ENCODE data around the gene FAU. TPM values are rescaled to one million over a fixed set of nuclear protein-coding genes. Genes with fewer than 3 reads are reported as not detected.
A peak's percentile ranks its signal among the peaks of the same experiment; 100 is the strongest.

FAU gene
- total and polyA plus RNA-seq, 4 donors = 334 to 1,580 (median 978) TPM

- no peak for ATAC-seq (ENCODE audit: insufficient read depth, low FRiP score)
- Histone ChIP-seq H3K27me3 (ENCODE audit: control insufficient read depth in 3 of 3, insufficient read depth in 3 of 3, low read length in 2 of 3) (peaks cover 0 to 3% (median 0%) of the 10 kb centered on the region in 3 donors), H3K4me3 (no peak overlapping the region), H3K27ac (ENCODE audit: low read depth in 1 of 2, low read length in 1 of 2) (peak overlapping the region in 1 of 2 donors; percentile 52), H3K4me1 (ENCODE audit: control insufficient read depth in 5 of 5, insufficient read depth in 5 of 5, low read length in 5 of 5) (peaks cover 0 to 29% (median 9%) of the 10 kb centered on the region in 5 donors), H3K36me3 (ENCODE audit: control insufficient read depth in 4 of 4, insufficient read depth in 4 of 4, low read length in 4 of 4) (peaks cover 8 to 27% (median 10%) of the 10 kb centered on the region in 4 donors), H3K9me3 (ENCODE audit: control insufficient read depth in 4 of 4, insufficient read depth in 3 of 4, low read length in 3 of 4) (no peaks in the 10 kb centered on the region), H3K9ac (ENCODE audit: insufficient read depth in 1 of 2, low read length in 2 of 2) (no peak overlapping the region)
- DNase-seq = no peak
- no peak for TF ChIP-seq CTCF (IDR thresholded peaks at IDR 0.05; ENCODE audit: control extremely low read depth, extremely low read depth)
- 62 to 68% methylated on average over 31 of the region's 31 CpGs for WGBS, 2 donors
These were observed 10.7 kb downstream of the FAU start for GRCh38 chr11:65111159-65111743.

- Histone ChIP-seq H3K27ac (ENCODE audit: low read depth in 1 of 2, low read length in 1 of 2) (peak overlapping the region in 1 of 2 donors; percentile 52), H3K4me1 (ENCODE audit: control insufficient read depth in 5 of 5, insufficient read depth in 5 of 5, low read length in 5 of 5) (peaks cover 0 to 25% (median 9%) of the 10 kb centered on the region in 5 donors), H3K9ac (ENCODE audit: insufficient read depth in 1 of 2, low read length in 2 of 2) (no peak overlapping the region), H3K27me3 (ENCODE audit: control insufficient read depth in 3 of 3, insufficient read depth in 3 of 3, low read length in 2 of 3) (peaks cover 0 to 3% (median 0%) of the 10 kb centered on the region in 3 donors), H3K4me3 (no peak overlapping the region), H3K36me3 (ENCODE audit: control insufficient read depth in 4 of 4, insufficient read depth in 4 of 4, low read length in 4 of 4) (peaks cover 4 to 31% (median 8%) of the 10 kb centered on the region in 4 donors), H3K9me3 (ENCODE audit: control insufficient read depth in 4 of 4, insufficient read depth in 3 of 4, low read length in 3 of 4) (no peaks in the 10 kb centered on the region)
- peak; percentile 98 for TF ChIP-seq CTCF (IDR thresholded peaks at IDR 0.05; ENCODE audit: control extremely low read depth, extremely low read depth)
- peak; percentile 81 to 88 (median 84) for DNase-seq
- ATAC-seq (ENCODE audit: insufficient read depth, low FRiP score) = peak; percentile 48
- 11 to 12% methylated on average over 18 of the region's 18 CpGs for WGBS, 2 donors
These were observed 11.5 kb downstream of the FAU start for GRCh38 chr11:65110354-65110861.

GRCh38 chr11:65109231-65110198, 12.4 kb downstream of the FAU start:
- ATAC-seq (ENCODE audit: insufficient read depth, low FRiP score) = no peak
- no peak for TF ChIP-seq CTCF (IDR thresholded peaks at IDR 0.05; ENCODE audit: control extremely low read depth, extremely low read depth)
- DNase-seq = no peak
- no peaks in the 10 kb centered on the region for H3K9me3 ChIP-seq (ENCODE audit: control insufficient read depth in 4 of 4, insufficient read depth in 3 of 4, low read length in 3 of 4)
- H3K27me3 ChIP-seq (ENCODE audit: control insufficient read depth in 3 of 3, insufficient read depth in 3 of 3, low read length in 2 of 3) = peaks cover 0 to 3% (median 0%) of the 10 kb centered on the region in 3 donors
- WGBS, 2 donors = 91 to 93% methylated on average over 36 of the region's 36 CpGs
- H3K36me3 ChIP-seq (ENCODE audit: control insufficient read depth in 4 of 4, insufficient read depth in 4 of 4, low read length in 4 of 4) = peaks cover 4 to 31% (median 8%) of the 10 kb centered on the region in 4 donors
- H3K27ac ChIP-seq (ENCODE audit: low read depth in 1 of 2, low read length in 1 of 2) = no peak overlapping the region
- peaks cover 0 to 25% (median 9%) of the 10 kb centered on the region in 5 donors for H3K4me1 ChIP-seq (ENCODE audit: control insufficient read depth in 5 of 5, insufficient read depth in 5 of 5, low read length in 5 of 5)
- H3K9ac ChIP-seq (ENCODE audit: insufficient read depth in 1 of 2, low read length in 2 of 2) = no peak overlapping the region
- H3K4me3 ChIP-seq = no peak overlapping the region
